ENCODE data around the gene TSPAN4.

Gene TSPAN4

GRCh38 chr11:836700-837099 is 6.0 kb upstream of the TSPAN4 start:
- DNase-seq = no peak

DNA sequence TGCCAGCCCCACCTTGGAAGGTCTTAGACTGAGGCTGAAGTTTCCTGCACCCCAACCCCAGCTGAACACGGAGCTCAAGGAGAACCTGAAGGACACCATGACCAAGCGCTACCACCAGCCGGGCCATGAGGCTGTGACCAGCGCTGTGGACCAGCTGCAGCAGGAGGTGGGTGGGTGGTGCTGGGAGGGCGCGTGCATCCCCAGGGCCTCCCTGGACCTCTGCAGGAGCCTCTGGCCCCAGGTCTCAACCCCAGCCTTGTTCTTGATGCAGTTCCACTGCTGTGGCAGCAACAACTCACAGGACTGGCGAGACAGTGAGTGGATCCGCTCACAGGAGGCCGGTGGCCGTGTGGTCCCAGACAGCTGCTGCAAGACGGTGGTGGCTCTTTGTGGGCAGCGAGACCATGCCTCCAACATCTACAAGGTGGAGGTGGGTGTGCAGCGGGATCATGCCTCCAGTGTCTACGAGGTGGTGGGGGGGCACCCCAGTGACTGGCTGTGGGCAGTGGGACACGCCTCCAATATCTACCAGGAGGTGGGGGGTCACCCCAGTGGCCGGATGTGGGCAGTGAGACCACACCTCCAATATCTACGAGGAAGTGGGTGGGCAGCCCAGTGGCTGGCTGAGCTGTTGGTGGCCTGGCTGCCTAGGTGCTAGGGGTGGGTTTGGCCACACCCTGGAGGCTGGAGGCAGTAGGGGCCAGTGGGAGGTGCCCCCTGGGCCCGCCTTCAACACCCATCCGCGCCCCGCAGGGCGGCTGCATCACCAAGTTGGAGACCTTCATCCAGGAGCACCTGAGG is 5.3 kb upstream of the TSPAN4 start:
- no peak for DNase-seq

DNA sequence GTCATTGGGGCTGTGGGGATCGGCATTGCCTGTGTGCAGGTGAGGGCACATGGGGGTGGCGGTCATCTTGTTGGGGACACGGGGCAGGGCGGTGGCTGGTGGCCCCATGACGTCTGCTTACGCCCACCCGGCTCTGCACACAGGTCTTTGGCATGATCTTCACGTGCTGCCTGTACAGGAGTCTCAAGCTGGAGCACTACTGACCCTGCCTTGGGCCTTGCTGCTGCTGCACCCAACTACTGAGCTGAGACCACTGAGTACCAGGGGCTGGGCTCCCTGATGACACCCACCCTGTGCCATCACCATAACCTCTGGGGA is 4.7 kb upstream of the TSPAN4 start:
- DNase-seq = no peak

DNA sequence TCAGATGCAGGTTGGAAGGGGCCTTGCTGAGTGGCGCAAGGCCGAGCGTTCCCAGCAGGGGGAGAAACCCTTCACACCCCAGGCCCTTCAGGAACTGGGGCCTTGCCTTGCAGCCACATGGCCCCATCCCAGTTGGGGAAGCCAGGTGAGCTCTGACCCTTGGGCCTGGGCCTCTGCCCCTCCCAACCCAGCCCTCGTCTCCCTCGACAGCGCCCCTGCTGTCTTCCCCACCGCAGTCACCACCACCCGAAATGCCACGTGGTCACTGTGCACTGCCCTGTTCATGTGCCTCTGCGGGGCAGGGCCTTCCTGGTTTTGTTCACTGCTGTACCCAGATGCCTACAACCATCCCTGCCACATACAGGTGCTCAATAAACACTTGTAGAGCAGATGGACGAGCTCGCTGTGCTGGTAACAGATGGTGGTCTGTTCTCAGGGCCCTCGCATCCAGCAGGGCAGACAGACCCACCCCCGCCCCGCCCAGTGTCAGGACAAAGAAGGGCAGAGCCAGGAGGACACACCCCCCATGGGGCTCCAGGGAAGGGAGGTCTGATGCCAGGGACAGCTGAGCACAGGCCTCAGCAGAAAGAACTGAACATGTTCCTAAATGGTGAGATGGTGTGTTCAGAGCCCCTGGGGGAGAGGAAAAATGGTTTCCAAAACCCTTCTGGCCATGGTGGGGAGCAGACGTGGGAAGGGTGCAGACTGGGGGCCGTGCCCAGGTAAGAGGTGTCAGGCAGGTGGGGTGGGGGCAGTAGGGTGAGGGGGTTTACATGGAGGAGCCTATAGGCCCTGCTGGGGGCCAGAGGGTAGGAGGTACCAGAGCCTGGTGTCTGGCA is 4.0 kb upstream of the TSPAN4 start:
- DNase-seq = no peak

DNA sequence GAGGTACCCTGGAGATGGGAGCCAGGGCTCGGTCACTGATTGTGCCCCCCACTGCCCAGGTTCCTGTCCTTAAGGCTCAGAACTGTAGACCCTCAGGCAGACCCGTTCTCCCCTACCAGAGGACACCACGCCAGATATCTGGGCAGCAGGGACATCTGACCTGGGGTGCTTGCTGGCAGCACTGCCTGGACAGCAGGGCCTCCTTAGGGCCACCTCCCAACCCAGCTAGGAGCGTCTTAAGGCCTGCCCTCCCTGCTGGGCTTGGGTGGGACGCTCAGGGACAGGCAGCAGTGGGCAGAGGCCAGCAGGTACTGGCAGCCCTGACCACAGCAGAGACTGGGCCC is 3.4 kb upstream of the TSPAN4 start:
- DNase-seq = no peak

DNA sequence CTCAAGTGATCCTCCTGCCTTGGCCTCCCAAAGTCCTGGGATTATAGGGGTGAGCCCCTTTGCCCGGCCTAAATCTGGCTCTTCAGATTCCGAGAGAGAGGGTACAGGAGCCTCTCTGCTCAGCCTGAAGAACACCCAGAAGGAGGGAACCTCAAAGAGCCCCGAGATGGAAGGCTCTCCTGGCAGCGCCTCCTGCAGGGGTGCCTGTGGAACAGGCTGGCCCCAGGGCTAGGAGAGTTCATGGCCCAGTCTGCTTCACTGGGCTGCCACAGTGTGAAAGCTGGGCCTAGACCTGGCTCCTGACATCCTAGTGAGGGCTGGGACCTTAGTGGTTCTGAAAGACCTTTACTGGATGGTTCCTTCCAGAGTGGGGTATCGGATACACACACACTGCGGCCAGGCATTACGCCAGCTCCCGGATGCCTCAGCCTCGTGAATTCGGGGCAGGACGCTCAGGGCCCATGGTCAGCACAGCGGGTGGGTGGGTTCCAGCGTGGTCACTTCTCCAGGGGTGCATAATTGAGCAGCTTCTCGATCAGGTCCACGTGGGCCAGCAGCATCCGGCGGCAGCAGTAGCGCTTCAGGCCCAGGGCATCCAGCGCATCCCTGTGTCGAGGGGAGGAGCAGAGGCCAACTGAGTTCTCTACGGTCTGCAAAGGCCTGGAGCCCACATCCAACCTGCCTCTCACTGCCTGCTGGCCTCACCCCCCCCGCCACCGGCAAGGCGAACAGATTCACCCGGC is 2.6 kb upstream of the TSPAN4 start:
- DNase-seq = no peak

GRCh38 chr11:841981-842369 is 677 bp upstream of the TSPAN4 start:
- DNase-seq = no peak

DNA sequence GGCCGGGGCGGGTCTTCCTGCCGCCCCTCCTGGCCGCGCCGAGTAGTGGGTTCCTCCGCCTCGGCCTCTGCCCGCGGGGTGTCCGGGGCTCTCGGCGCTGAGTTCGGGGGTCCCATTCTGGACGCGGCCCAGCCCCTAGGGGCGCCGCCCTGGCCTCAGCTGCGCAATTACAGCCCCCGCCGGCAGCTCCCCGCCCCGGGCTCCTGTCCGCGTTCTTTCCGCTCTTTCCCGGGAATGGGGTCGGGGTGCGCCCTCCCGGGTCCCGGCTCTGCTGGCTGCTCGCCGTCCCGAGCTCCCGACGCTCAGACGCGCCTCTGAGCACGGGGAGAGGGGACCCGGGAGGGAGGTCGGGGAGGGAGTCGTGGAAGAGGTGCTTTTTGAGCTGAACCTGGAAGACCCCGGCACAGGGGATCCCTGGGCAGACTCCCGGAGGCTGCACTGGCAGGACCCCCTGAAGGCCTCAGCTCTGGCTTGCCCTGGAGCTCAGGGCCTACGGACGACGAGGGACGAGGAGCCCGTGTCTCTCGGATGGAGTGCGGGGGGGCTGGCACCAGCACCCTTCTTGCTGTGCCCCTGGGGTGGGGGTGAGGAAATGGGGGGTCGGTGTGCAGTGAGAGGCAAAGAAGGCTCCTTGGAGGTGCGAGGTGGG is 558 bp downstream of the TSPAN4 start:
- DNase-seq = no peak

DNA sequence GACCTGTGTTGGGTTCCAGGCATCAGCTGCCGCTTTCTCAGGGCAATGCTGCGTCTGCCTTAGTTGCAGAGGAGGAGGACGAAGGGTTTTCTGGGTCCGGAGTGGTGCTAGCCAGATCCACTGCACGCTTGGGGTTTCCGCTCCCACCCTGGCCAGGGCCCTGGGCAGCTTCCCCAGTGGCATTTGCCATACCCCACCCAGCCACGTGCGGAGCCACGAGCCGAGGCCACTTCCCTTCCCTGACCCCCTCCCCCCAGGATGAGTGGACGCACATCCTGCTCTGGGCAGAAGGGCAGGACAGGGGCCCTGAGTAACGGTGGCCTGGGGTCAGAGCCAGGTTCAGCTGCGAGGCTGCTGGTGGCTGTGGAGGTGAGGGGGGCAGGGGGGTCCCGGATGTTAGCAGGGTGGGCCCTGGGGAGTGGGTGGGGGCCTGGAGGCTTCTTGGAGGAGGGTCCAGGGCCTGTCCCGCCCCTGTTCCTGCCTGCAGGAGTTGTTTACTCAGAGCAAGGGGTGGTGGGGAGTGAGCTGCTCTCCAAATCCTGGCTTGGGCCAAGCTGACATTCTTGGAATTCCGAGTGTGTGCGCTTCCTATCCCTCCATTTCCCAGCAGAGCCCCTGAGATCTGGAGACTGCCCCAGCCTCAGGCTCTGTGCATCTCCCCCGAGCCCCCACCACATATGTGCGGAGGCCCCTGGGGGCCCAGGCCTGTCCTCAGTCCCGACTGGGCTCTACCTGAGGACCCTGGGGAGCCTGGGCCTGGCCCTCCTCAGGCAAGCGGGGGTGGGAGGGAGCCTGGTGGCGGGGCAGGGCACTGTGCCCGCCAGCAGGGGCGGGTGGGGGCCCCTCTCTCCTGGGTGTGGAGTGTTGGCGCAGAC is 1.4 kb downstream of the TSPAN4 start:
- peak; percentile 92 for DNase-seq

- DNase-seq = peak; percentile 96
Observed at GRCh38 chr11:844693-845644, 2.3 kb downstream of the TSPAN4 start.

DNA sequence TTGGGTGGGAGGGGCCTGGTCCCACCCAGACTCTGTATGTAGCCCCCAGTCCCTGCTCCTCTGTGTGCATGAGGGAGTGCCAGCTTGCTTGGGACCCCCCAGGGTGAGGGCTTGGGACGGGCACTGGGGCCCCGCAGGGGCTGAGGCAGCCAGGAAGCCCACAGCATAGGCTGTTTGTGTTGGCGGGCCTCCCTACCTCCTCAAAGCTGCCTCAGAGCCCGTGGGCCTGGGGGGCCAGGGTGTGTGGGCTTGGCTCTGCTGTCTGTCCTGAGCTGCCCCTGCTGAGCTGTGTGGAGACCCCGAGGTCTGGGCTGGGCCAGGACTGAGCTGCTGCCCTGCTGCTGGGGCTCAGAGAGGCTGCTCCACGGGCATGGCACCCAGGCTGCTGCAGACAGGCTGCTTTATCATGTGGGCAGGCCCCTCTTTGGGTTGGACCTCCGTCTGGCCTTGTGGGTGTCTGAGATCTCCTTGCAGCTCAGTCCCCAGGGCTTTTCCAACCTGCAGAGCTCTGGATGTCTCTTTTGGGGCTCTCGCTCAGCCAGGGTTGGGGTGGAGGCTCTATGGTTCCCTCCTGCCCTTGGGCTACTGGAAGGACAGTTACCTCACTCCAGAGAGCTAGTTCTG is 3.3 kb downstream of the TSPAN4 start:
- no peak for DNase-seq

- DNase-seq = no peak
Observed at GRCh38 chr11:846496-847098, 3.9 kb downstream of the TSPAN4 start.

DNA sequence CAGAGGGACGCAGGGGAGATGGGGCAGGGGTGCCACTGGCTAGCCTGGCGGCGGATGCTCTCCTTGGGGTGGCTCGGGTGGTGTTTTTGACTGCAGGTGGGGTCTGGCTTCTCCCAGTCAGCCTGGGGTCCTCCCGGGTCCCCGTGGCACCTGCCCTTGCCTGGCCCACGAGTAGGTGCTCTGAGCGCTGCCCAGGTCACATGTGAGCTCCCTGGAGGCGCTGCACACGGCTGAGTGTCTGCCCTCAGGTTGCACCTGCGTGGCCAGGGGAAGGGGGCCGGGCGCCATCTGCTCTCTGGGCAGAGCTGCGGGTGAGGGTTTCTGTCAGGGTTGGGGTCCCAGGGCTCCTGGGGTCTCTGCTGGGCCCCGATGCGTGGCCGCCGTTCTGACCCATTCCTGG is 5.2 kb downstream of the TSPAN4 start:
- no peak for DNase-seq

- no peak for DNase-seq
Observed at GRCh38 chr11:848380-848931, 5.8 kb downstream of the TSPAN4 start.

- DNase-seq = peak; percentile 77
Observed at GRCh38 chr11:849104-849824, 6.6 kb downstream of the TSPAN4 start.

DNA sequence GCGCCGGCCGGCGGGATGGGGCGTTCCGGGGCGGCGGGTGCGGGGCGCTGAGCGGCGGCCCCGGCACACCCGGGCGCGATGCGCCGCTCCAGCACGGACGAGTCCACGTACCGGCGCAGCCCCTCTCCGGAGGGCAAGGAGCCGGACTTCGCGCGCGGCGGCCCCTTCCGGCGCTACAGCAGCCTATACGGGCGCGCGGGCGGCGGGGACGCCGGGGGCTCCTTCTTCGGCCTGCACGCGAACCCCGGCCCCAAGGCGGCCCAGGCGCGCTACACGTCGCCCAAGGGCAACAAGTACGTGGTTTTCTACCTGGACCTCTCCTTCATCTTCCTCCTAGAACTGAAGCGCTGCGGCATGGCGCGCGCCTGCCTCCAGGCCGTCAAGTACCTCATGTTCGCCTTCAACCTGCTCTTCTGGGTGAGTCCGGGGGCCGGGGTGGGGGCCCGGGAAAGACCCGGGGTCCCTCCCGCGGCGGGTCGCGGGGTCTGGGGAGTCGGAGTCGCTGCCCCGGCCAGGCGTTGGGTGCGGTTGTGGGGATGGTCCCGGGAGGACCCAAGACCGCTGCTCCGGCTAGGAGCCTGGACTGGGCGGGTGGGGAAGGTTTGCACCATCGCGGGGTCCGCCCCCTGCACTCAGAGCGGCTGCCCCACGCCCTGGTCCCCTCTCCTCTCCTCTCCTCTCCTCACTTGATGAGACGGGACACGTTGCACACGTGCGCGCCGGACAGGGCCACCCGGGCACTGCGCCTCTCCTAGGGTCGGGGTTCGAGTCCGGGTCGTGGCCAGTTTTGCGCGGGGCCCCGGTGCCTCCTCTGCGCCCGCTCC is 7.5 kb downstream of the TSPAN4 start:
- DNase-seq = no peak

DNA sequence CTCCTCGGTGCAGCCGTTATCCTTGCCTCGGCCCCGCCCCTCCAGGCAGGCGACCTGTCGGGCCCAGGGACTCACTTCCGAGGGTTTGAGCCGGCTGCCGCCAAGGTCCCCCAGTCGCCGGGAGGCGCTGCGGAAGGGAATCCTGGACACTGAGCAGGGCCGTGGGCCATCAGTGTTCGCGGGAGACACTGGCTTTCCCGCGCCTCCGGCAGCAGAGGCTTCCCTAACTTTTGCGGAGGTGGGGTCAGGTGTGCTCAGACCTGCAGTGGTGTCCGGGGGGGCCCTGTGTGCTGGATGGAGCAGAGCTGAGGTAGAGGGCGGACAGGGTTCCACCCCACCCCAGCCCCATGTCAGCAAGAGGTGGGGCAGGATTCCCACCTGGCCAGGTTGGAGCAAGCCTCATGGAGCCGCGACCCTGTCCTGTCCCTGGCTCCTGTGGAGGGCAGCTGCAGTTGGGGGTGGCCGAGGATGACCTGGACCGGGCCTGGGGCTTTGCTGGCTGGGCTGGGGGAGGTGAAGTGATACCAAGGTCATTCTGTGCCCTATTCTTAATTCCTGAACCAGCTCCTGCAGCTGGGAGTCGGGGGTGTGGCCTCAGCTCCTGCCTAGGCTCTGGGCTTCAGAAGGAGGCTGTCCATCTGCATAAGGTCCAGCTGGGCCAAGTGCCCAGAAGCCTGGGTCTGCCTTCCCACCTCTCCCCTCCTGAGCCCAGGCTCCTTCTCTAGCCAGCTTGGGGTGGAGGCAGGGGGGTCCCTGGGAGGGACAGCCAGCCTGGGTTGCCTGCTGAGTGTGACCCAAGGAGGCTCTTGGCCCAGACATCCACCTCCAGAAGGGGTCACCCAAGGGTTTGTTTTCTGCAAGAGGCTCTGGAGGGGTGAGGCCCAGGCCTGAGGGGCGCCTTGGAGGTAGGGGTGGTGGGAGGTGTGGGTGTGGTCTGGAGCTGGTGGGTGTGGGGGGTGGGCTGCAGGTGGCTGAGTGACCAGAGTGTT is 8.4 kb downstream of the TSPAN4 start:
- no peak for DNase-seq

Measured in femur (tissue), 1 donor.